Stromal cell of bone marrow (primary cell): ENCODE results near the gene MZT2B.
"Not testable (repeated sequence)": the region's sequence is repeated elsewhere in the genome, so short reads cannot be mapped to it uniquely, and the experiment has no call there.

Experiments used
- DNase-seq: peaks from one replicate; pipeline ENCODE4 v3.0.0-alpha.2; 2012; ENCODE audit warnings: low read depth

The MZT2B gene

GRCh38 chr2:130219147-130219546 lies 37.1 kb downstream of the MZT2B start:
- not testable (repeated sequence) for DNase-seq

DNA sequence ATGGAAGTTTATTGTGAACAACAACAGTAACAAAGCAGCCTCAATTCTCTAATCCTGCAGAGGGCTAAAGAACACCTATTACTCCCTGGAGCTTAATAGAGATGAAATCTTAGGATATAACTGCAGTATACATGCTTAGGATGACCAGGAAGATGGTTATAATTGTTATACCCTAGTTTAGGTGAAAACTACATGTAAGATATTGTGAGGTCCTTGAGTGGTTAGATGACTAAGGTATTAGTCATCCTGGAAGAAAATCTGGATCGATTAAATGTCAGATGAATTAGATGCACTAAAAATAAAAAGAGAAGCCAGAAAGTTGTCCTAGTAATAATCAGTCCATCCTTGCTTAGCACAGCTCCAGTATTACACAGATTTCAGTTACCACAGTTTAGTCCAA lies 38.4 kb downstream of the MZT2B start:
- DNase-seq, result not testable (repeated sequence)

DNA sequence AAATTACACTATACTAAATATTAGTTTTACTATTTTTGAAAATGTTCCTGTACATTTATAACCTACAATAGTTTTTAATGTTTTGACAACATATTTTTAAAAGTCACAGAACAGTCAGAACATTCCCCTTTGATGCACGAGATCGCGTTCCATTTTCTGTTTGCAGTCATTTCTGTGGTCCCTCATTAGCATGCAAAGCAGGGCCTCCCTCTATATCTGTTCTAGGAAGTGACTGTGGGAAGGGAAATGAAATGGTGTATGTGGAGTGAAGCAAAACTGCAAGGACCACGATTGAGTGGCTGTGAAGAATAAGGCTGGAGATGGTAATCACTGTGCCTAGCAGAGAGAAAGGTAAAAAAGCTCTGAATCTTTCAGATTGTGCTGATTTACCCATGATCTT lies 40.5 kb downstream of the MZT2B start:
- not testable (repeated sequence) for DNase-seq

GRCh38 chr2:130228005-130228404 lies 45.9 kb downstream of the MZT2B start:
- DNase-seq, result not testable (repeated sequence)

- DNase-seq, result not testable (repeated sequence)
These were observed 46.6 kb downstream of the MZT2B start for GRCh38 chr2:130228467-130229160.

- not testable (repeated sequence) for DNase-seq
These were observed 47.1 kb downstream of the MZT2B start for GRCh38 chr2:130229161-130229510.

GRCh38 chr2:130230376-130230775 lies 48.3 kb downstream of the MZT2B start:
- DNase-seq, result not testable (repeated sequence)

- not testable (repeated sequence) for DNase-seq
These were observed 48.8 kb downstream of the MZT2B start for GRCh38 chr2:130230907-130231306.

GRCh38 chr2:130231656-130232055 lies 49.6 kb downstream of the MZT2B start:
- no peak for DNase-seq

- not testable (repeated sequence) for DNase-seq
These were observed 51.0 kb downstream of the MZT2B start for GRCh38 chr2:130233066-130233465.

GRCh38 chr2:130239581-130239980 lies 57.5 kb downstream of the MZT2B start:
- not testable (repeated sequence) for DNase-seq
